GM21526 (cell line): Measurements from ENCODE around the gene N4BP2.
"Not testable (repeated sequence)": the region's sequence is repeated elsewhere in the genome, so short reads cannot be mapped to it uniquely, and the experiment has no call there.

Experiments
- ATAC-seq: cut with Tn5 transposase; IDR thresholded peaks from one replicate; pipeline ENCODE4 v1.9.1; 2021; ENCODE audit warnings: moderate library complexity; ENCODE audit not compliant: unreplicated experiment, low FRiP score

The N4BP2 gene

DNA sequence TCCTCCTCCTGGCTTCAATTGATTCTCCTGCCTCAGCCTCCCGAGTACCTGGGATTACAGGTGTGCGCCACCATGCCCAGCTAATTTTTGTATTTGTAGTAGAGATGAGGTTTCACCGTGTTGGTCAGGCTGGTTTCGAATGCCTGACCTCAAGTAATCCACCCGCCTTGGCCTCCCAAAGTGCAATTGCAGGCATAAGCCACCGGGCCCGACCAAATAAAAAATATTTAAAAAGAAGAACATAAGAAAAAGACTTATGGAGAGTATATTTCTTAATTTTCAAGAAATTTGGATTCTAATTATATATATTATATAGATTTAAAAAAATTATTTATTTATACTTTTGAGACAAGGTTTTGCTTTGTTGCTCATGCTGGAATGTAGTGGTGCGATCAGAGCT, 29.8 kb downstream of the N4BP2 start:
- no peak for ATAC-seq

DNA sequence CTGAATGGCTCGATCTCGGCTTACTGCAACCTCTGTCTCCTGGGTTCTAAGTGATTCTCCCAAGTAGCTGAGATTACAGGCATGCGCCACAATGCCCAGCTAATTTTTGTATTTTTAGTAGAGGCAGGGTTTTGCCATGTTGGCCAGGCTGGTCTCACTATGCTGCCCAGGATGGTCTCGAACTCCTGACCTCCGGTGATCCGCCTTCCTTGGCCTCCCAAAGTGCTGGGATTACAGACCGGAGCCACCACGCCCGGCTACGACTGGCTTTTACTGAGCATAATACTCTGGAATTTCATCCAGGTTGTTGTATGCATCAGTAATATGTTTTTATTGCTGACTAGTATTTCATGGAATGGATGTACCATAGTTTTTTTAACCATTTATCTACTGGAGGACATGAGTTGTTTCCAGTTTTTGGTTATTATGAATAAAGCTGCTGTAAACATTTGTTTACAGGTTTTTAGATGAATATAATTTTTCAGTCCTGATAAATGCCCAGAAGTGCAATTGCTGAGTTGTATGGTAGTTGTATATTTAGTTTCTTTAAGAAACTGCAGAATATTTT, 31.2 kb downstream of the N4BP2 start:
- no peak for ATAC-seq

DNA sequence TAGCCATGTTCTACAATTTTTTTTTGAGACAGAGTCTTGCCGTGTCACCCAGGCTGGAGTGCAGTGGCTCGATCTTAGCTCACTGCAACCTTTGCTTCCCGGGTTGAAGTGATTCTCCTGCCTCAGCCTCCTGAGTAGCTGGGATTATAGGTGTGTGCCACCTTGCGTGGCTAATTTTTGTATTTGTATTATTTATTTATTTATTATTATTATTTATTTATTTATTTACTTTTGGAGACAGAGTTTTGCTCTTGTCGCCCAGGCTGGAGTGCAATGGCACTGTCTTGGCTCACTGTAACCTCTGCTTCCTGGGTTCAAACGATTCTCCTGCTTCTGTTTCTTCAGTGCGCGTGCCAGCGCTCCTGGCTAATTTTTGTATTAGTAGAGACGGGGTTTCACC, 36.8 kb downstream of the N4BP2 start:
- ATAC-seq = not testable (repeated sequence)

DNA sequence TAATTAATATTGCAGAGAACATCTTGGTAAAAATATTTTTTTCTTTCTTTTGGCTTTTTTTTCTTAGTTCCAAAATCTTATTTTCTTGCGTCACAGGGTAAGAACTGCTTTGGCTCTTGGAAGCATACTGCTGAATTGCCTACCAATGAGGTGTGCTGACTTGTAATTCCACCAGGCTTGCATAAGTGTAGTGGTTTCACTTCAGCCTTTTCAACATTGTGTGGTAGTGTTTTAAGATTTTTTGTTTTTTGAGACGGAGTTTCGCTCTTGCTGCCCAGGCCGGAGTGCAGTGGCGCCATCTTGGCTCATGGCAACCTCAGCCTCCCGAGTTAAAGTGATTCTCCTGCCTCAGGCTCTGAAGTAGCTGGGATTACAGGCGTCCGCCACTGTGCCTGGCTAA, 42.4 kb downstream of the N4BP2 start:
- no peak for ATAC-seq

DNA sequence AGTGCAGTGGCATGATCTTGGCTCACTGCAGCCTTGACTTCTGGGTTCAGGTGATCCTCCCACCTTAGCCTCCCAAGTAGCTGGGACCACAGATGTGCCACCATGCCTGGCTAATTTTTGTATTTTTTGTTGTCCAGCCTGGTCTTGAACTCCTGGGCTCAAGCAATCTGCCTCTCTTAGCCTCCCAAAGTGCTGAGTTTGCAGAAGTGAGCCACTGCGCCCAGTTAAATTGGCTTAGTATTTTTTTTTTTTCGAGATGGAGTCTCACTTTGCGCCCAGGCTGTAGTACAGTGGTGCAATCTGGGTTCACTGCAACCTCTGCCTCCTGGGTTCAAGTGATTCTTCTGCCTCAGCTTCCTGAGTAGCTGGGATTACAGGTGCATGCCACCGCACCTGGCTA, 50.5 kb downstream of the N4BP2 start:
- not testable (repeated sequence) for ATAC-seq

DNA sequence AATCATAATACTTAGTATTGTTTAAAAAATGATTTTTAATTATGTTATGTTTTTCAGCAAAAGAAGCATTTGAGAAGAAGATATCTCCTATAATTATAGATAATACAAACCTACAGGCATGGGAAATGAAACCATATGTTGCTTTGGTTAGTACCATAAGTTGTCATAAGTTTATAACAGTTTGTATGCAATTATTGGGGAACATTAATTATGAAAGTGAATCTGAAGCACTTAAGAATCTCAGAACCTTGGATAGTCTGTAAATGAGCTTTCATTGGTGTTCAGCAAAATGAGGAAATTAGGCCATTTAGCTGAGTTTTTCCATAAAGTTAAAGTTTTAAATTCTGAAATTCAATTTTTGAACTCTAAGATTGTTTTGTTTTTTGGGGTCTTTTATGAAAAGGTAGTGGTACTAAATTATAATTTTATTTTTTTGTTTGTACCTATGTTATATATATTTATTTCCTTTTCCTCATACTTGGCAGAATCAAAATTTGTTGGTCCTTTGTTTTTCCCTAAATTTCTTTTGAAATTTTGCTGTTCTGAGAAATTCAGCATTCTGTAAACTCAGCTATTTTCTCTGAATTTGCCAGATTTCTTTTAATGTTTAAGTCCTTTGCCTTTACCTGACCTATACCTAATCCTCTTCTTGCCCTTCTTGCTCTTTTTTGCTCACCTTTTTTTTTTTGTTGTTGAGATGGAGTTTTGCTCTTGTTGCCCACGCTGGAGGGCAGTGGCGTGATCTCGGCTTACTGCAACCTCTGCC, 55.6 kb downstream of the N4BP2 start:
- no peak for ATAC-seq

DNA sequence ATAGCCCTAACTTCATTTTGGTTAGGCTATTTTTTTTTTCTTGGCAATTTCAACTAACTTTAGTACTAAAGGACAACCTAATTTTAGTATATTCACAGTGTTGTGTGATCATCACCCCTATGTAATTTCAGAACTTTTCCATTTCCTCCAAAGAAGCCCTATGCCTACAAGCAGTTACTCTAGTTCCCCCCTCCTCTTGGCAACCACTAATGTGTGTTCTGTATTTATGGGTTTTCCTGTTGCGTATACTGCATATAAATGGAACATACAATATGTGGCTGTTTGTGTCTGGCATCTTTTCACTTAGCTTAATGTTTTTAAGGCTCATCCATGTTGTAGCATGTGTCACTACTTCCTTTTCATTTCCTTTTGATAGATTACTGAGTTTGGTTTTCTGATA, 57.6 kb downstream of the N4BP2 start:
- no peak for ATAC-seq

DNA sequence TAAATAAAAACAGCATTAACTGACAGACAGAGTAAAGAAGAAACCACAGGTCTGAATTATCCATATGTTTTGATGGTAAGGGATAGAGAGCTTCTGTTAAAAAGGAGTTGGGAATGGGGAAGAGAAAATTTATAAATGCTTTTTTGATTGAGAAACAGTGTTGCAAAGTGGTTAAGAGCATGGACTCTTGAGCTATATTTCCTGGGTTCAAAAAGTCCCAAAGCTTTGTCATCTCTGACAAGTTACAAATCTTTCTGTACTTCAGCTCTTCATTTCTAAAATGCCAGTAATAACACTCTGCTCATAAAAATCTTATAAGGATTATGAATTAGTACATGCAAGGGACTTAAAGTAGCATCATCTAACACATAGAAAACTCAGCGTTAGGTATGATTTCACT, 62.2 kb downstream of the N4BP2 start:
- ATAC-seq = no peak

DNA sequence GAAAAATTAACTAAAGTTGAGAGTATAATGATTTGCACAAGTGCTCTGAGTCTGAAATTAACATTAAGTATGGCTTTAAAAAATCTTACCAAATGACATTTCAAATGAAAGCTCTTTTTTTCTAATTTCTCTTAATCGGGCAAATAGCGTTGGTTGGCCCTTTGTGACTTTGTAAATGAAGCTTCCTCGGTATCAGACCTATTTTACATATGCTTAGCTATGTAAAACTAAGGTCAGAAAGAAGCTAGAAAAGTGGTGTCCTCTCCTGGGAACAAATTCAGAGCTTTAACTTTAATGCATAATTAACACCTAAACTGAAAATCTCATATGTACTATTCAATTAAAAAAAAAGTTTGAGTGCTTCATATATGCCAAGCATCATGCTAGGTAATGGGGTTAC, 62.7 kb downstream of the N4BP2 start:
- no peak for ATAC-seq

DNA sequence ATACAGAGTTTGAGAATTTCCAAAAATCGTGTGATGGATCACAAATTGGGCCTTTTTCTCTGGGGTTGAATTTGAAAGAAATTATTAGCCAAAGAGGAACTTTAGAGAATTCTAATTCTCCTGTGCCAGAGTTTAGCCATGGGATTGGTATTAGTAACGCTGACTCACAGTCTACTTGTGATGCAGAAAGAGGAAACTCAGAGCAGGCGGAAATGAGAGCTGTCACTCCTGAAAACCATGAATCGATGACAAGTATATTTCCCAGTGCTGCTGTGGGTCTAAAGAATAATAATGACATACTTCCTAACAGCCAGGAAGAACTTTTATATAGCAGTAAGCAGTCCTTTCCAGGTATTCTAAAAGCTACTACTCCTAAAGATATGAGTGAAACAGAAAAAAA, 64.9 kb downstream of the N4BP2 start:
- no peak for ATAC-seq

DNA sequence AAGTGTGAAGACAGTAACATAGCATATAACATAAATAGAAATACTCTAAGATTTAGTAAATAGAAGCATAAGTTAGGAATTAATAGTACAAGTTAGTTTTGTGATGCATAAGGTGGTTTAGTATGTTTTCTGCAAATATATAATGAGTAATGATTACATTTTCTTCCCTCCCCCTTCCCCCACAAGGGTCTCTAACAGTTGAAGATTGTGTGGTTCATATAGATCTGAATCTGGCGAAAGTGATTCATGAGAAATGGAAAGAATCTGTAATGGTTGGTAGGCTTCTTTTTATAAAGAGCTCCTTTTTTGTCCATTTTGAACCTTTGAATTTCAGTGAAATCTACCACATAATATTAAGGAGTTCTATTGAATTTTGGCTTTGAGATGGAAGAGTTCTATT, 66.3 kb downstream of the N4BP2 start:
- no peak for ATAC-seq

DNA sequence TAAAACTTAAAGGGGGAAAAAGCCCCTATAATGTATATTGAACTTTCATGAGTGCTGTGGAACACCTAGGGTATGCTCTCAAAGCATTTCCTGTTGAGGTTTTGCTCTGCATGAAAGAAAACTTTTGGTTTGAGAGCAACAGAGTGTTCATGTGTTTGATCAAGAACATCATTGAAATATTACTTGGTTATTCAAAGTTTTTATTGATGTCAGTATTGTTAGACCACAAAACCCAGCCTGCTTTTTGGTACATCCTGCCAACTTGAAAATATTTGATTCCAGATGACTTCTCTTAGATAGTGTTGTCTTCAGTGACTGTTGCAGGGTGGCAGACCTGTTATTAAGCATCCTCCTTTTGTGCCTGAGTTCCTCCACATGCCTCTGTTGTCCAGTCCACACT, 68.0 kb downstream of the N4BP2 start:
- no peak for ATAC-seq

DNA sequence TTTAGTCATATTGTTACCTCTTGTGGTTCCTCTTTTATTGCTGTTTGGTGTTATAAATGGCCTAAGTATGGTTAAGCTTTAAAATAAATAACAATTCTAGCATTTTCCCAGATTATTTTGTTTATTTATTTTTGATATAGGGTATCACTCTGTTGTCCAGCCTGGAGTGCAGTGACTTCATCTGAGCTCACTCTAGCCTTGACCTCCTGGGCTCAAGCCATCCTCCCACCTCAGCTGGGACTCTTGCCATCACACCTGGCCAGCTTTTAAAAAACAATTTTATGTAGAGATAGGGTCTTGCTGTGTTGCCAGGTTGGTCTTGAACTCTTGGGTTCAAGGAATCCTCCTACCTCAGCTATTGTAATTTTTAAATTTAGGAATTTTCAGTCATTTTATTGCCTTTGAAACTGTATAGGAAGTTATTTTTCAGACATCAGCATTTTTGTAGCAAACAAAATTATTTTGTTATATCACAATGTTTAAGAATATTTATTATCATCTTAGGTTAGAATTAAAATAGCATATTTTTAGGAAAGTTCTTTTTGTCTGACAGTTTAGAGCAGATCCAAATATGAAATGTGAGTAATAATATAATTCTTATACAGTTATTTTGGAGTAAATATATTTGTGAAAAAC, 73.9 kb downstream of the N4BP2 start:
- no peak for ATAC-seq

DNA sequence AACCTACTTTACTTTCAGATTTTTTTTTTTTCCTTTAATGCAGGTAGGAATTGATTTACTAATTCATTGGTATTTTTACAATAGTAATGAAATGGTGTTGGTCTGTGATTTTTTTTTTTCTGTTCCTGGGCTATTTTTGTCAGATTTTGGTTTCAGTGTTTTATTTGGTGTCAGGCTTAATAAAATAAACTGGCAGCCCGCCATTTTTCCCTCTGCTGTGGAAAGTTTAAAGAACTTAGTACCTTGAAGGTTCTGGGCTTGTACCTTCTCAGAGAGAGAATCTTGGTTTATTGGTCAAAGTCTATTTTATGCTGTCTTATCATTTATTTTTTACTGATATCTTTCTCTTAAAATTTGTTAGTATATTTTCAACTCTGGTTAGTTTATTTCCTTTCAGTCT, 76.2 kb downstream of the N4BP2 start:
- ATAC-seq = no peak

DNA sequence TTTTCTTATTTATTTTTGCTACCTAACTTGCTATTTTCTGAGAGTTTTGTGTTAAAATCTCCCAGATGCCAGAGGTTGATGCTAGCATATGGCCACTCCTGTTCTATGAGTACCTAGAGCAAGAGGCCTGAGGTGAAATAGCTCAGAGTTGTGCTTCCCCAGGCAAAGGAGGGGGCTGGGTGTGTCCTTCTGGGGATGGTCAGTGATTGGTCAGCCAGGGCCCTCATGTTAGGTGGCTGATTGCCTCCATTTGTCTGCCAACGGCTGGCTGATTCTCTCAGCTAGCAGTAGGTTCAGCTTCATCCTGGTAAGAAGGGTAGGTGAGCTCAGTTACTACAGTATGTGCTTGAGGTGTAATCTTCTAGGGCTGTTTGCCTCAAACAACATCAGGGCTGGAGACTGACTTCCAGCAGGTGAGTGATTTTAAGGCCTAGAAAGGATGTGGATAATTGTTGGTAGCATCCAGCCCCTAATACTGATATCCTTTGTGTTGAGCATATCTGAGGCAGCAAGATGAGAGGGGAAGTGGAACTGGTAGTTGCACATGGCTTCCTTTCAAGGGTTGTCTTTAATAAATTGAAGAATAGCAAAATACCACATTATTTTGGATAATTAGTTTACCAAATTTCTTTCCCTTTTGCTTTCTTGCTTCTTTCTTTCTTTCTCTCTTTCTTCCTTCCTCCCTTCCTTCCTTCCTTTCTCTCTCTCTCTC, 77.7 kb downstream of the N4BP2 start:
- ATAC-seq = no peak

DNA sequence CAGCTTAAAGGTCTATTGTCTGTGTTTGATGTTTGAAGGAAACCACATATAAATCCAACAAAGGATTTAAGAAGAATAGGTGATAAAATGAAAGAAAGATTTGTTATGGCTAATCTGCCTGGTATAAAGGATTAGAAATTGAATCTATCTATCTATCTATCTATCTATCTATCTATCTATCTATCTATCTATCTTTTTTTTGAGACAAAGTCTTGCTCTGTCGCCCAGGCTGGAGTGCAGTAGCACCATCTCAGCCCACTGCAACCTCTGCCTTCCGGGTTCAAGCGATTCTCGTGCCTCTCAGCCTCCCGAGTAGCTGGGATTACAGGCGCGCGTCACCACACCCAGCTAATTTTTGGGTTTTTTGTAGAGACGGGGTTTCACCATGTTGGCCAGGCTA, 79.6 kb downstream of the N4BP2 start:
- ATAC-seq = not testable (repeated sequence)

DNA sequence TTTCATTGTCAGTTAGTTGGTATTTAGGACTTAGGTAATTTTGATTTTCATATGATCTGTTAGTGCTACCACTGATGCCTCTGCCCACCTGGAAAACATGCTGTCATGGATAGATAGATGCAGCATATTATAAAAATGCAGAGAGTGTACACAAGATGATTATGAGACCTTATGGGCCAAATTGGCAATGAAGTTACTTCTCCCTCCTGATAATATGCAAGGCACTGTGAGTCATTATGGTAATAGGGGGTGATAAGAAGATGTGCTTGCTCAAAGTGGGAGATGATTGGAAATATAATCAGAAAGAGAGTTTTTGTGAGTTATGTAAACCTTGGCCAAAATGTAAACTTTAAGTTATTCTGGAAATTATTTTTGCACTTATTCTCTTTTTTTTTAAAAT, 83.5 kb downstream of the N4BP2 start:
- no peak for ATAC-seq

DNA sequence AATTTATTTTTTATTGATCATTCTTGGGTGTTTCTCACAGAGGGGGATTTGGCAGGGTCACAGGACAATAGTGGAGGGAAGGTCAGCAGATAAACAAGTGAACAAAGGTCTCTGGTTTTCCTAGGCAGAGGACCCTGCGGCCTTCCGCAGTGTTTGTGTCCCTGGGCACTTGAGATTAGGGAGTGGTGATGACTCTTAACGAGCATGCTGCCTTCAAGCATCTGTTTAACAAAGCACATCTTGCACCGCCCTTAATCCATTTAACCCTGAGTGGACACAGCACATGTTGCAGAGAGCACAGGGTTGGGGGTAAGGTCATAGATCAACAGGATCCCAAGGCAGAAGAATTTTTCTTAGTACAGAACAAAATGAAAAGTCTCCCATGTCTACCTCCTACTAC, 83.9 kb downstream of the N4BP2 start:
- ATAC-seq = not testable (repeated sequence)

DNA sequence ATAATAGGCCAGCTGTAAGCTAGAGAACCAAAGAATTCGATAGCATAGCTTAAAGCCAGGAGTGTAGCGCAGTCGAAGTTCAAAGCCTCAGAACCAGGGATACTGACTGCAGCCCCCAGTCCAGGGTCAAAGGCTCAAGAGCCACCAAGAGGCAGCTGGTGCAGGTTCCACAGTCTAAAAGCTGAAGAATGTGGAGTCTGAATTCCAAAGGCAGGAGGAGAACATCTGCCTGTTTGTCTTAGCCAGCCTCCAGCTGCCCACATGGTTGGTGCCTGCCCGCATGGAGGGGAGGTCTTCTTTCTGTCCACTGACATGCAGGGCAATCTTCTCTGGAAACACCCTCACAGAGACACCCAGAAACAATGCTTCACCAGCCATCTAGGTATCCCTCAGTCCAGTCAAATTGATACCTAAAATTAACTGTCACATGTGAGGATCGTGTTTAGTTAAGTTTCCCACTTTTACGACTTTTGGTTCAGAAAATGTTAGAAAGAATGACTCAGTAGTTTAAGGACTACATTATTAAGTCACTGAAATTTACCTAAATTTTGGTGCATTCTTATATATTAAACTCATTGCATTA, 87.4 kb downstream of the N4BP2 start:
- no peak for ATAC-seq

DNA sequence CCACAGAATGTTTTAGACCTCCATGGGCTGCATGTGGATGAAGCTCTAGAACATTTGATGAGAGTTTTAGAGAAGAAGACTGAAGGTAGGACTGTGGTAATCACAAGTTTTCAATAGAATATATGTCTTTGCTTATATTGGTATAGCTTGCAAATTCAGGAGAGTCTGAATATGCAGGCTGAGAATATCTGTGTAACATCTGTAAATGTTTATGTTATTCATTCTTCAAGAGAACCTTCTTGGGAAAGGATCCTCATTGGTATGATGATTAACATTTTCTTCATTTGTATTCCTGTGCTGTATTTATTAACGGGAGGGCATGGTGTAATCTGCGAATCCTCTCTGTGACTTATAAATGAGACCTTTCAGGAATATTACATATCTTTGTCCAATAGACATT, 88.1 kb downstream of the N4BP2 start:
- ATAC-seq = no peak

DNA sequence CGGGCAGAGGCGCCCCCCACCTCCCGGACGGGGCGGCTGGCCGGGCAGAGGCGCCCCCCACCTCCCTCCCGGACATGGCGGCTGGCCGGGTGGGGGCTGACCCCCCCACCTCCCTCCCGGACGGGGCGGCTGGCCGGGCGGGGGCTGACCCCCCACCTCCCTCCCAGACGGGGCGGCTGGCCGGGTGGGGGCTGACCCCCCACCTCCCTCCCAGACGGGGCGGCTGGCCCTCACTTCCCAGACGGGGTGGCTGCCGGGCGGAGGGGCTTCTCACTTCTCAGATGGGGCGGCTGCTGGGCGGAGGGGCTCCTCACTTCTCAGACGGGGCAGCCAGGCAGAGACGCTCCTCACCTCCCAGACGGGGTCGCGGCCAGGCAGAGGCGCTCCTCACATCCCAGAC, 90.8 kb downstream of the N4BP2 start:
- ATAC-seq = not testable (repeated sequence)
